Measurements from ENCODE around the gene RC3H2. TPM values are rescaled to one million over a fixed set of nuclear protein-coding genes. Genes with fewer than 3 reads are reported as not detected.
A peak's percentile ranks its signal among the peaks of the same experiment; 100 is the strongest.

Gene RC3H2
- polyA plus RNA-seq, 2 of the 4 experiments (the other 2 are of a cell fraction): 15.1 to 43.6 TPM

DNA sequence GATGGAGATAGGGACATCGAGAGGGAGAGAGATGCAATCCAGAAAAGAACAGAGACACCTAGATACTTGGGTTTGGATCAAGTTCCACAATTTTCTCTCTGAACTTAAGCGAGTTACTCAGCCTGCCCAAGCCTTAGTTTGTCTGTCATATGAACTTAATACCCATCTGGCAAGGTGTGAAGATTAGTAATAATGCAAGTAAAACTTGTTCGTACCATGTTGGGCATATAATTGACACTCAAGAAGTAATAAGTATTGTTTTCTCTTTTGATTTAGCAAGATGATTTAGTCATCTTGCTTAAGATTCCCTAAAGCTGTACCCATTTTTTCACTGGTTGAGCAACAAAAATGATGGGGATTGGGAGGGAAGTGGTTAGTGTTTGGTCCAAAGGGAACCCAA, 43.2 kb upstream of the RC3H2 start:
- FAIRE-seq (no peak), ATAC-seq (no peak), DNase-seq (ENCODE audit: low read depth in 1 of 2, low spot score in 1 of 2) (no peak)
- Histone ChIP-seq H3K4me1 (peaks cover 16% of the 10 kb centered on the region; the same call in 1 of the 3 replicates), H3K27ac (no peak overlapping the region), H3K4me2 (no peak overlapping the region), H3K4me3 (no peak overlapping the region), H3K9me3 (no peaks in the 10 kb centered on the region)
- WGBS (ENCODE audit: missing lambda C conversion rate): 88% methylated on average over 3 of the region's 3 CpGs
- POLR2A ChIA-PET: no interaction called here
- no peak for TF ChIP-seq RAD21 (conservative IDR thresholded peaks at IDR 0.05 in 1 of 2, IDR thresholded peaks at IDR 0.05 in 1 of 2)
- TF ChIP-seq POLR2AphosphoS2 (conservative IDR thresholded peaks at IDR 0.05; ENCODE audit: low read length): no peak
- CTCF ChIA-PET: interaction anchor here (1.1 kb wide), 1 partner anchor 19 kb away, joined by 3 read pairs; no protein-coding TSS in a partner anchor

DNA sequence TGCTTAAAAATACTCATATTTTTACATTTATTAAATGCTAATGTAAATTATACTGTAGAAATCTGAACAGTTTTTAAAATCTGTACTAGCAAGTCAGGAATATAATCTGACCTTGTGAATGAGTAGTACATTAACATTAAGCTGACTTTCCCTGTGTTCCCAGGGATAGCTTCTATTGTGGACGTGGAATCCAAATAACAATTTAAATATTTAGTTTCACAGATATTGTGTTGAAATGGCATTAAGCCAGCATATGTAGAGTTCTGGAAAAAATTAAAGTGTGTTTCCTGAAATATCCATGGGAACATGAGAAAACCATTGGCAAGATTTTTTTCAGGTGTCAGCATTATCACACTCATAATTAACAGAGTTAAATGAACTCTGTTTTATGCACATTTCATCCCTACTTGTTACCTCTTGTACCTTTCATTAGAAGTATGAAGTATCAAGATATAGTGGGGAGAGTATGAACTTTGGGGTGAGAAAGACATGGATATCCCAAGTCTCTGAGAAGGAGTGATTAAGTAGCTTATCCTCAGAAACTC, 41.4 kb upstream of the RC3H2 start:
- Histone ChIP-seq H3K4me3 (no peak overlapping the region), H3K4me2 (no peak overlapping the region), H3K9me3 (no peaks in the 10 kb centered on the region), H3K27ac (no peak overlapping the region), H3K4me1 (peaks cover 27% of the 10 kb centered on the region; the same call in 2 of the 3 replicates)
- DNase-seq (ENCODE audit: low read depth in 1 of 2, low spot score in 1 of 2) (no peak), FAIRE-seq (no peak), ATAC-seq (no peak)
- WGBS (ENCODE audit: missing lambda C conversion rate): 86% methylated on average over 1 of the region's 1 CpG
- CTCF ChIA-PET: interaction anchor here (0.5 kb wide), 1 partner anchor 20 kb away, joined by 3 read pairs; no protein-coding TSS in a partner anchor
- TF ChIP-seq MAFK (IDR thresholded peaks at IDR 0.05; ENCODE audit: partially characterized antibody) (peak; percentile 74), CEBPB (IDR thresholded peaks at IDR 0.05) (no peak)
- POLR2A ChIA-PET: no interaction called here

DNA sequence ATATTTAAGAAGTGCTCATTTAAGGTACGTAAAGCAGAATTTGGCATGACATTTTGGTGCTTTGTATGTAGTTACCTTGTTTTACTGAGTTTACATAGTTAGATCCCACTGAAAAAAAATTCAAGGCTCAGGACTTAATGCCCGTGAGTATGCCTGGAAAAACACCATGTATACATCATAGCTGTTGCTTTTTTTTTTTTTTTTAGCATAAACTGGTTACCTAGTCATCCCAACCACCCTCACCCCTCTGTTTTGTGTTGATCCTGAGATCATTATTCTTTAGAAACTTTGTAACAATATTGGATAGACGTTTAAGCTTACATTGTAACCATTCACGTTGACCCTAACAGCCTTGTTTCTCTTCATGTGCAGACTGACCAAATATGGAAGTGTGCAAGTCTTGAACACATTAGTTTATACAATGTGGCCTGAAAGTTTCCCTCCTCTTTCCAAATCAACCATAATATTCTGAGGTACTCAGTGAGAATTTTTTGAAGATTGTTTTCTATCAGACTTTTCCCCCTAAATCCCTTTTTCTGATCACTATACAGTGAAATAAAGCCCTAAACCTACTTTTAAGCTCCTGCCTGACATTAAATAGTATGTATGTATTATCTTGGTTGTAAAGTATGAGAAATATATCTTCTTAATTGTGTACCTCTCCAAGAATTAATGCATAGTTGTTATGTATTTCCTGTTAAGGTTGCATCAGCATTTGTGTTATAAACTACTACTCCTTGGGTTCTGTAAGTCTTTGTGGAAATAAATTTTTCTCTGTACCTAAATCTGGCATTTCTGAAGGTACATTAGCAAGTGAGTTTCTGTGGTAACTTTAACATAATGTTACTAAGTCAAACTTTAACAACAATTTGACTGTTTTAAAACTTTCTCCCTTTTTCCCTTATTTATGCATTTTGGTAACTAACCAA, 40.1 kb upstream of the RC3H2 start:
- POLR2A ChIA-PET: no interaction called here
- CTCF ChIA-PET: interaction anchor here (0.6 to 1.7 kb wide), 2 partner anchors 15 to 405 kb away, joined by 3 read pairs; no protein-coding TSS in a partner anchor

DNA sequence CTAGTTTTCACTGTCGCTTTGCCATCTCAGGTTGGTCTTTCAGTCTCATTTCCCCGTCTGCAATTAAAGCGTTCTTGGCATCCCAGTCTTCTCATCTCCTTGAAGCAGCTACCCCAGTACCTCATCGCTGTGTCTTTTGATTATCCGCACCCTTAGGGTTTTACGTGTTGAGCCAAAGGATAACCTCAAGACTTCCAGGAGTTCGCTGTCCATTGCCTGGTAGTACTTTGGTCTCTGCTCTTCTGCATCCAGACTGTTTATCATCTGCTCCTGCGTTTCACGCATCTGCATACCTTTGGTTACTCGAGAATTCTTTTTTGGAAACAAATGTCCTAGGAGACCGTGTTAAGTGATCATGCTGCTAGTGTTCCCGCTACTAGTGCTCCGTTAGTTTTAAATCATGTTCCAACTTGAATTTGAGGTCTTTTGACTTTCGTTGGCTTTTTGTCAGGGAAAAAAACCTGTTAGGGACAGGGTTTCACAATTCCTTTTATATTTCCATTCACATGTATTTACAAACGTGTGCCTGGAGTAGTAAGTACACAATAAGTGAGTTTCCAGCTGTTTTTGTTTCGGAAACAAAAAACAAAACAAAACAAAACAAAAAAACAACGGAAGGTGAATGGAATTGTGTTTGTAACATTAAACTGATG, 36.5 kb upstream of the RC3H2 start:
- FAIRE-seq (no peak), DNase-seq (ENCODE audit: low read depth in 1 of 2, low spot score in 1 of 2) (peak in 1 of 2 experiments; percentile 20), ATAC-seq (peak; percentile 21; a peak in 5 of 6 replicates)
- H3K4me3 ChIP-seq: peak overlapping the region; percentile 56
- WGBS (ENCODE audit: missing lambda C conversion rate): 14% methylated on average over 17 of the region's 17 CpGs
- peak overlapping the region; percentile 87 to 92 for H3K27ac ChIP-seq
- ChIA-PET POLR2A (interaction anchor here (1.3 to 2.8 kb wide), 12 partner anchors 10 to 113 kb away, joined by 3 to 54 read pairs (median 6); partner anchors contain the start of genes PDCL, RC3H2, ZBTB26 and ZBTB6), CTCF (interaction anchor here (1.2 kb wide), 1 partner anchor 14 kb away, joined by 3 read pairs; no protein-coding TSS in a partner anchor)
- peak overlapping the region; percentile 81 for H3K4me2 ChIP-seq
- TF ChIP-seq, protein P1, sequence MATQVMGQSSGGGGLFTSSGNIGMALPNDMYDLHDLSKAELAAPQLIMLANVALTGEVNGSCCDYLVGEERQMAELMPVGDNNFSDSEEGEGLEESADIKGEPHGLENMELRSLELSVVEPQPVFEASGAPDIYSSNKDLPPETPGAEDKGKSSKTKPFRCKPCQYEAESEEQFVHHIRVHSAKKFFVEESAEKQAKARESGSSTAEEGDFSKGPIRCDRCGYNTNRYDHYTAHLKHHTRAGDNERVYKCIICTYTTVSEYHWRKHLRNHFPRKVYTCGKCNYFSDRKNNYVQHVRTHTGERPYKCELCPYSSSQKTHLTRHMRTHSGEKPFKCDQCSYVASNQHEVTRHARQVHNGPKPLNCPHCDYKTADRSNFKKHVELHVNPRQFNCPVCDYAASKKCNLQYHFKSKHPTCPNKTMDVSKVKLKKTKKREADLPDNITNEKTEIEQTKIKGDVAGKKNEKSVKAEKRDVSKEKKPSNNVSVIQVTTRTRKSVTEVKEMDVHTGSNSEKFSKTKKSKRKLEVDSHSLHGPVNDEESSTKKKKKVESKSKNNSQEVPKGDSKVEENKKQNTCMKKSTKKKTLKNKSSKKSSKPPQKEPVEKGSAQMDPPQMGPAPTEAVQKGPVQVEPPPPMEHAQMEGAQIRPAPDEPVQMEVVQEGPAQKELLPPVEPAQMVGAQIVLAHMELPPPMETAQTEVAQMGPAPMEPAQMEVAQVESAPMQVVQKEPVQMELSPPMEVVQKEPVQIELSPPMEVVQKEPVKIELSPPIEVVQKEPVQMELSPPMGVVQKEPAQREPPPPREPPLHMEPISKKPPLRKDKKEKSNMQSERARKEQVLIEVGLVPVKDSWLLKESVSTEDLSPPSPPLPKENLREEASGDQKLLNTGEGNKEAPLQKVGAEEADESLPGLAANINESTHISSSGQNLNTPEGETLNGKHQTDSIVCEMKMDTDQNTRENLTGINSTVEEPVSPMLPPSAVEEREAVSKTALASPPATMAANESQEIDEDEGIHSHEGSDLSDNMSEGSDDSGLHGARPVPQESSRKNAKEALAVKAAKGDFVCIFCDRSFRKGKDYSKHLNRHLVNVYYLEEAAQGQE (IDR thresholded peaks at IDR 0.05): peak; percentile 54
- no peak for TF ChIP-seq PHF8 (IDR thresholded peaks at IDR 0.05; ENCODE audit: borderline replicate concordance, low read depth)
- no peaks in the 10 kb centered on the region for H3K9me3 ChIP-seq
- peaks cover 23% of the 10 kb centered on the region; the same call in 2 of the 3 replicates for H3K4me1 ChIP-seq

More for the DNA sequence above, 40.1 kb upstream of the RC3H2 start:
- FAIRE-seq (no peak), DNase-seq (ENCODE audit: low read depth in 1 of 2, low spot score in 1 of 2) (no peak), ATAC-seq (no peak)
- no peak overlapping the region for H3K4me2 ChIP-seq
- WGBS (ENCODE audit: missing lambda C conversion rate): 85% methylated on average over 4 of the region's 4 CpGs
- peaks cover 29% of the 10 kb centered on the region; the same call in 2 of the 3 replicates for H3K4me1 ChIP-seq
- no peaks in the 10 kb centered on the region for H3K9me3 ChIP-seq
- TF ChIP-seq SREBF2 (IDR thresholded peaks at IDR 0.05) (no peak), RFX5 (IDR thresholded peaks at IDR 0.05) (no peak), ZC3H11A (IDR thresholded peaks at IDR 0.05) (no peak), HOXB13 (CRISPR knock-in tag; IDR thresholded peaks at IDR 0.05; ENCODE audit: low read depth) (no peak), NR3C1 (IDR thresholded peaks at IDR 0.05) (no peak), RNF2 (IDR thresholded peaks at IDR 0.05; ENCODE audit: borderline replicate concordance, low read depth) (no peak)
- TF ChIP-seq, protein P2, sequence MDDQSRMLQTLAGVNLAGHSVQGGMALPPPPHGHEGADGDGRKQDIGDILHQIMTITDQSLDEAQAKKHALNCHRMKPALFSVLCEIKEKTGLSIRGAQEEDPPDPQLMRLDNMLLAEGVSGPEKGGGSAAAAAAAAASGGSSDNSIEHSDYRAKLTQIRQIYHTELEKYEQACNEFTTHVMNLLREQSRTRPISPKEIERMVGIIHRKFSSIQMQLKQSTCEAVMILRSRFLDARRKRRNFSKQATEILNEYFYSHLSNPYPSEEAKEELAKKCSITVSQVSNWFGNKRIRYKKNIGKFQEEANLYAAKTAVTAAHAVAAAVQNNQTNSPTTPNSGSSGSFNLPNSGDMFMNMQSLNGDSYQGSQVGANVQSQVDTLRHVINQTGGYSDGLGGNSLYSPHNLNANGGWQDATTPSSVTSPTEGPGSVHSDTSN (IDR thresholded peaks at IDR 0.05): no peak
- TF ChIP-seq, protein P3, sequence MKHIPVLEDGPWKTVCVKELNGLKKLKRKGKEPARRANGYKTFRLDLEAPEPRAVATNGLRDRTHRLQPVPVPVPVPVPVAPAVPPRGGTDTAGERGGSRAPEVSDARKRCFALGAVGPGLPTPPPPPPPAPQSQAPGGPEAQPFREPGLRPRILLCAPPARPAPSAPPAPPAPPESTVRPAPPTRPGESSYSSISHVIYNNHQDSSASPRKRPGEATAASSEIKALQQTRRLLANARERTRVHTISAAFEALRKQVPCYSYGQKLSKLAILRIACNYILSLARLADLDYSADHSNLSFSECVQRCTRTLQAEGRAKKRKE (CRISPR knock-in tag; IDR thresholded peaks at IDR 0.05; ENCODE audit: low read depth): no peak
- no peak overlapping the region for H3K4me3 ChIP-seq
- no peak overlapping the region for H3K27ac ChIP-seq
